ENCODE results near the gene GTSF1L. TPM values are rescaled to one million over a fixed set of nuclear protein-coding genes. Genes with fewer than 3 reads are reported as not detected.

Gene GTSF1L
- total and polyA plus RNA-seq, 9 of the 15 experiments (the other 6 are each of a cell fraction or from before 2014, with no cell fraction given): not detected

- 0 out of 2 replicates have a peak, but pooled peaks have one; percentile 52 for TF ChIP-seq CHAMP1 (IDR thresholded peaks at IDR 0.05)
- peak; percentile 74 for TF ChIP-seq LEF1 (IDR thresholded peaks at IDR 0.05)
- TF ChIP-seq ZNF561 (CRISPR knock-in tag; conservative IDR thresholded peaks at IDR 0.05): no peak
- TF ChIP-seq EGR1 (conservative IDR thresholded peaks at IDR 0.05): peak; percentile 63
- TF ChIP-seq ZBTB49 (CRISPR knock-in tag; IDR thresholded peaks at IDR 0.05; ENCODE audit: borderline replicate concordance): no peak
- TF ChIP-seq ZNF143 (CRISPR knock-in tag; IDR thresholded peaks at IDR 0.05): no peak
- no peak for TF ChIP-seq PATZ1 (CRISPR knock-in tag; IDR thresholded peaks at IDR 0.05; ENCODE audit: borderline replicate concordance)
- TF ChIP-seq RBM22 (IDR thresholded peaks at IDR 0.05; ENCODE audit: low read depth, low read length, poor library complexity, severe bottlenecking): no peak
- TF ChIP-seq TCF7 (IDR thresholded peaks at IDR 0.05; ENCODE audit: borderline replicate concordance): no peak
- TF ChIP-seq KAT8 (IDR thresholded peaks at IDR 0.05; ENCODE audit: low read depth): no peak
- TF ChIP-seq BMI1 (IDR thresholded peaks at IDR 0.05; ENCODE audit: low read length): no peak
- TF ChIP-seq PHB2 (IDR thresholded peaks at IDR 0.05; ENCODE audit: low read depth): peak; percentile 71; the same call in 1 of the 2 replicates
- no peak for TF ChIP-seq UBTF (IDR thresholded peaks at IDR 0.05; ENCODE audit: borderline replicate concordance in 1 of 2, low read depth in 2 of 2, low read length in 2 of 2)
- TF ChIP-seq ZNF584 (CRISPR knock-in tag; IDR thresholded peaks at IDR 0.05; ENCODE audit: low read depth): peak; percentile 53; the same call in 1 of the 2 replicates
- TF ChIP-seq POLR2A (conservative IDR thresholded peaks at IDR 0.05): no peak
- no peak for TF ChIP-seq TGIF2 (CRISPR knock-in tag; IDR thresholded peaks at IDR 0.05)
Measured at GRCh38 chr20:43690943-43691598, 35.7 kb downstream of the GTSF1L start (continued).
